ENCODE data around the gene ZNF580. TPM values are rescaled to one million over a fixed set of nuclear protein-coding genes. Genes with fewer than 3 reads are reported as not detected.

Gene ZNF580
- total and polyA plus RNA-seq, 2 of the 13 experiments (the other 11 are each of a cell fraction or from before 2014, with no cell fraction given) = 4.4 to 6.0 TPM

- TF ChIP-seq ELK4 (CRISPR knock-in tag; IDR thresholded peaks at IDR 0.05; ENCODE audit: borderline replicate concordance) (no peak), ZBTB46 (CRISPR knock-in tag; IDR thresholded peaks at IDR 0.05; ENCODE audit: borderline replicate concordance) (0 out of 2 replicates have a peak, but pooled peaks have one; percentile 27), RFX3 (CRISPR knock-in tag; IDR thresholded peaks at IDR 0.05) (peak; percentile 84), MEIS1 (CRISPR knock-in tag; IDR thresholded peaks at IDR 0.05; ENCODE audit: borderline replicate concordance) (no peak), HCFC1 (IDR thresholded peaks at IDR 0.05; ENCODE audit: low read depth, low read length) (peak; percentile 71), ZBTB25 (CRISPR knock-in tag; IDR thresholded peaks at IDR 0.05) (peak; percentile 89), ZC3H4 (CRISPR knock-in tag; IDR thresholded peaks at IDR 0.05; ENCODE audit: borderline replicate concordance) (no peak), HMGXB4 (CRISPR knock-in tag; IDR thresholded peaks at IDR 0.05; ENCODE audit: borderline replicate concordance in 1 of 2, low read depth in 1 of 2) (peak; percentile 46 to 75; a peak in 3 of 4 replicates), ARID4A (CRISPR knock-in tag; IDR thresholded peaks at IDR 0.05; ENCODE audit: borderline replicate concordance) (peak; percentile 98), ZMAT3 (CRISPR knock-in tag; conservative IDR thresholded peaks at IDR 0.05) (no peak), HNRNPH1 (optimal IDR thresholded peaks at IDR 0.05; ENCODE audit: low read depth, low read length) (no peak), ZNF740 (CRISPR knock-in tag; IDR thresholded peaks at IDR 0.05) (no peak), FOXK1 (CRISPR knock-in tag; IDR thresholded peaks at IDR 0.05; ENCODE audit: borderline replicate concordance, low read depth) (0 out of 2 replicates have a peak, but pooled peaks have one; percentile 62), ATF6 (CRISPR knock-in tag; conservative IDR thresholded peaks at IDR 0.05) (no peak)
Measured at GRCh38 chr19:55674841-55675660, 34.2 kb downstream of the ZNF580 start, which contains the start of gene EPN1 (continued).
